GM08714 (cell line): ENCODE measurements around the gene TAS2R10.

Experiments
- H3K4me3 ChIP-seq: fragments of 200-500 bp; sonication (Bioruptor generic); 2 replicates; pipeline ENCODE4 v1.5.1; 2014; ENCODE audit warnings: mild to moderate bottlenecking, low read length, inconsistent platforms
- ZNF274 ChIP-seq: IDR thresholded peaks from 2 replicates; pipeline ENCODE4 v1.6.1; 2012; ENCODE audit warnings: mild to moderate bottlenecking, low read depth, low read length

The TAS2R10 gene, protein sequence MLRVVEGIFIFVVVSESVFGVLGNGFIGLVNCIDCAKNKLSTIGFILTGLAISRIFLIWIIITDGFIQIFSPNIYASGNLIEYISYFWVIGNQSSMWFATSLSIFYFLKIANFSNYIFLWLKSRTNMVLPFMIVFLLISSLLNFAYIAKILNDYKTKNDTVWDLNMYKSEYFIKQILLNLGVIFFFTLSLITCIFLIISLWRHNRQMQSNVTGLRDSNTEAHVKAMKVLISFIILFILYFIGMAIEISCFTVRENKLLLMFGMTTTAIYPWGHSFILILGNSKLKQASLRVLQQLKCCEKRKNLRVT

DNA sequence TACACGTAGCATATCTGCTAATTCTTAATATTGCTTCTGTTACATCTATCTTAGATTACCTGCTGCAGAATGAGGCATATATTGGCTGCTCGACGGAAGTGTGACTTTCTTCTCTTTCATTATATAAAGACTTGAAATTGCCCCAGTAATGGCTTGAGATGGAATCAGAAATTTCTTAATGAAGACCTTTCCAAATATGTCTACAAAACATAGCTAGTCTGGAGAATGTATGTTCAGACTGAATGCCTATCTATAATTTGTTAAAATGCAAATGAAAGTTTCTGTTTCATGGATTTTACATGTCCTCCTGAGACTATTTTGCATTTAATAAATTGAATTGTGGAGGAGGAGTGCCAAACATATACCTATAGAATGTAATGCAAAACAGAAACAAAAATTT is at the start of gene TAS2R10:
TSS of gene TAS2R10 (minus strand) at position 101 of the 400 bp plus-strand sequence. CDS start at position 12, 89 bp downstream.
- no peak within 1 kb of the TSS for H3K4me3 ChIP-seq
- no peak for TF ChIP-seq ZNF274

DNA sequence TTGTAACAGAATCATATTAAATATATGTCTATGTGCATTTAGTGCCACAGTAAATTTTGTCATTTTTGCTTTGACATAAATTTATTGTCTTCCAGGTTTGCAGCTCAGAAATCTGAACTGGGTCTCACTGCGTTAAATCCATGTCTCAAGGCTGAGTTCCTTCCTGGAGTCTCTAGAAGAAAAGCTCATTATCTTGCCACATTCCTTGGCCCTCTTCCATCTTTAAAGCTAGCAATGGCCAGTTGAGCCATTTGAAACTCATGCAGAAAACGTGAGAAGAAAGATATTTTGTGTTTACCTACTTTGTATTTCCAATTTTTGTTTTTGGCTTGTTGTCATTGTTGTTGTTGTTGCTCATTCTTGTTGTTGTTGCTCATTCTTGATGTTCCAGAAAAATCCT is 47.2 kb upstream of the TAS2R10 start:
- TF ChIP-seq ZNF274, result no peak
- no peak overlapping the region for H3K4me3 ChIP-seq

DNA sequence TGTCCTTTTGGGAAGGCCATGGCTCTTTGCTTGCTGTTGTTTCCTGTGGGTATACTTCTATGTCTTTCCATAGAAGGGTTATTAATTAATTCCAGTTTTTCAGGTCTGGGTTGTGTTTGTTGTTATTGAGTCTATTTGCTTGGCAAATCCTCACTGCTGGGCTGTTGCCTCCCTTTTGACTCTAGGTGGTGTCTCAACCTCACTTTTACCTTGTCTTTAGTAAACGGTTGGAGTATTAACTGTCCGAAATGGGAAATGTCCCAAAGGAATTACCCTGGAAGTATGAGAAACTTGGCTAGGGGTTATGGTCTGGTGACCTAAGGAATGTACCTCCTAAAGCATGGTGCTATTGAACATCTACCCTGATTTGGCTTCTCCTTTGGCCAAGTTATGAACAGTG is 41.2 kb upstream of the TAS2R10 start:
- TF ChIP-seq ZNF274, result no peak
- no peak overlapping the region for H3K4me3 ChIP-seq

GRCh38 chr12:10863512-10864218 is 37.5 kb upstream of the TAS2R10 start:
- no peak overlapping the region for H3K4me3 ChIP-seq
- TF ChIP-seq ZNF274, result no peak

DNA sequence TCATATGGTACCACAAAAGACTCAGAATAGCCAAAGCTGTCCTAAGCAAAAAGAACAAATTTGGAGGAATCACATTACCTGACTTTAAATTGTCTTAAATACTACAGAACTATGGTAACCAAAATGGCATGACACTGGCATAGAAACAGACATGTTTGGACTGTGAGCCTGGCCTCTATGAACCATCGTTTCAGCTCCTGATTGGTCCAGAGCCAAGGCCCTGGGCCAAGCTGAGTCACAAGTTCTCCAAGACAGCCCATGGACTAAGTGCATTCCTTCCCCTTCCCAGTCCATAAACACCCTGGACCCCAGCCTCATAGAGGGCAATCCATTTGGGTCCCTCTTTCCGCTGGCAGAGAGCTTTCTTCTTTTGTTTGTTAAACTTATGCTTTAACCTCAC is 35.2 kb upstream of the TAS2R10 start:
- no peak for TF ChIP-seq ZNF274
- no peak overlapping the region for H3K4me3 ChIP-seq

GRCh38 chr12:10855807-10856206 is 29.6 kb upstream of the TAS2R10 start:
- no peak for TF ChIP-seq ZNF274
- H3K4me3 ChIP-seq, result no peak overlapping the region

GRCh38 chr12:10853776-10854175 is 27.6 kb upstream of the TAS2R10 start:
- TF ChIP-seq ZNF274, result no peak
- H3K4me3 ChIP-seq, result no peak overlapping the region

DNA sequence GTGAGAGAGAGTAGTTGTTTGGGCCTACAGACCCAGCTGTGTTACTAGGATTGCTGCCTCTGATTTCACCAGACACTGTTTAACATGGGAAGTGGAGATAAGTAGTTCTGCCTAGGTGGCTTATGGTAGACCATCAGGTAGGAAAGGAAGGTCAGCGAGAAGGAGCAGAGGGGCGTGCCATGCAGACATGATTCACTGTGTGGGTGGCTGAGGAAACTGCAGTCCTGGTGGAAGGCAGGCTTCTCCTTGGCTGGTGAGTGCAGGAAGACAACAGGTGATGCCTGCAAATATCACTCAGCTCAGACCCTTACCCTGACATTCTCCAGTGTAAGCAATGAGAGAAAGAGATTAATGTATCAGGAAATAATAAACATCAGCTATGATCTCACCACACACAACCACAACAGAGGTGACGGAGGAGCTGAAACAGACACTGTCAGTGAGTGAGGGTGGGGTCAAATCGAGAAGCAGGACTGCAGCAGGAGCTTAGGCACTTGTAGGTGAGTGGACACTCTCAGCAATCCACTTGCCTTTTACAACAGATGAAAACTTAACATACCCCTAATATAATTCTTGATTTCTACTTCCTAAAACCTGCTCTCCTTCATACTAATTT is 25.2 kb upstream of the TAS2R10 start:
- no peak for TF ChIP-seq ZNF274
- no peak overlapping the region for H3K4me3 ChIP-seq

DNA sequence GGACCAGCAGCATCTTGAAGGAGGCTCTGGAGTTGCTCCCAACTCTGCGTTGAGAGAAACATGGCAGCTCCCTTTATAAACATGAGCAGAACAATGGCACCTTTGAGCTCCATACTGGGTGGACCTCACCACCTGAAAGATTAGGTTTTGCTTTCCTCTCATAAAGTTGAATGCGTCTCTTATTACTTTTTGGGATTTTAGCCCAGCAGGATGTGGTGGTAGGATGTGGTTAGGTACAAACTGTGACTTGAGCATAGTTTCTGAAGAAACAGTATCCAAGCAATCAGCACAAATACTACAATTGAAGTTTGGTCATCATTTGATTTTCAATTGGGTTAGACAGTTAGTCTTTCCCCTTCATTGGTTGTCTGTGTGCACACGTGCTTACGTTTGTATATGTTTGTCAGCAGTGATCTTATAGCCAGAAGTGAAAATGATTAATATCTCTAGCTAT is 23.3 kb upstream of the TAS2R10 start, which contains the start of gene PRR4:
TSS of gene PRR4 (minus strand) at position 51 of the 454 bp plus-strand sequence. CDS start at position 13, 38 bp downstream.
- no peak for TF ChIP-seq ZNF274
- H3K4me3 ChIP-seq, result no peak within 1 kb of the TSS

DNA sequence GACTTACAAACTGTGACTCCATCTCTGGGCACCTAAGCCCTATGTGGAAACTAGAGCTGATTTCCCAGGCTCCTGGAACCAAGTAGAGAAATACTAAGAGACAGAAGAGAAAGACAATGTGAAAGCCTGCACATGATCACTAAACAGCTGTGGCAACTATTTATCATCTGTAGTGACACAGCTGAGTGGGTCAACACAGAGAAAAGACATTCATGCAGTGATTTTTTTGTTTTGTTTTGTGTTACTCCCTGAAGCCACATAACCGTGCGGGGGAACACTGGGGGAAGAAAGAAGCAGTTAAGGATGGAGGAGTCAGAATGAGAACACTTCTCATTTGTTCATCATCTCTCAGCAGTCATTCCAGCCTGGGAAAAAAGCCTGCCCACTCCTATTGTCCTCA is 21.6 kb upstream of the TAS2R10 start:
- H3K4me3 ChIP-seq, result no peak overlapping the region
- no peak for TF ChIP-seq ZNF274

DNA sequence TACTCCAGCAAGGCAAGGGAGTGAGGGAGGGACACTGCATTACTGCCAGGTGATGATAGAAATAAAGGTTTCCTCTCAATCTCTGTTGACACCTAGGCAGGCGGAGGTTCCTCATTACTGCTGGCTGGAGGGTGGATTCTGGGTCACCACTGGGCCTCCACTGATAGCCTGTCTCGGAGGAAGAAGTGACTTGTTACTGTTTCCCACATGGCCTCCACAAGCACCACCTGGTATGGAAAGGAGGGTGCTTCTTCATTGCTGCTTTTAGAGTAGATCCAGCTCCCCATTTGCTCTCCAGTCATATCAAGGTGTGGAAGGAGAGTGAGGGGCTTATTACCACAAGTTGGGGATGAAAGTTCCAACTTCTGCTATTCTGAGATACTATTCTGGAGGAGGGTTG is 16.7 kb upstream of the TAS2R10 start:
- no peak for TF ChIP-seq ZNF274
- H3K4me3 ChIP-seq, result no peak overlapping the region

DNA sequence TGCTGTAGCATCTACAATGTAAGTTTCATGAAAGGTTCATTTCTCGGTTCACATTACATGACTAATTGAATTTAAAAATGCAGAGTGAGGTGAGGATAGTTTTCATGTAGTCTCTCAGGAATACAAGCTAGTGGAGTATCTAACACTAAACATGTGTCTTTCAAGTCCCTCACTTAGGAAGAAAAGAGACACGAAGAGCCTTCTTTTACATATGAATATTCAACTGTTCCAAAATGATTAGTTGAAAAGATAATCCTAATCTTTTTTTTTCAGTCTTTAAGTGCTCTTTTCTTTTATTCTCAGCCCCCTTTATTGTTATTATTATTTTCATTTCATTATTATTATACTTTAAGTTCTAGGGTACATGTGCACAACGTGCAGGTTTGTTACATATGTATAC is 12.3 kb upstream of the TAS2R10 start:
- H3K4me3 ChIP-seq, result no peak overlapping the region
- TF ChIP-seq ZNF274, result no peak

- TF ChIP-seq ZNF274, result no peak
- no peak overlapping the region for H3K4me3 ChIP-seq
Observed at GRCh38 chr12:10829994-10830393, 3.8 kb upstream of the TAS2R10 start.

DNA sequence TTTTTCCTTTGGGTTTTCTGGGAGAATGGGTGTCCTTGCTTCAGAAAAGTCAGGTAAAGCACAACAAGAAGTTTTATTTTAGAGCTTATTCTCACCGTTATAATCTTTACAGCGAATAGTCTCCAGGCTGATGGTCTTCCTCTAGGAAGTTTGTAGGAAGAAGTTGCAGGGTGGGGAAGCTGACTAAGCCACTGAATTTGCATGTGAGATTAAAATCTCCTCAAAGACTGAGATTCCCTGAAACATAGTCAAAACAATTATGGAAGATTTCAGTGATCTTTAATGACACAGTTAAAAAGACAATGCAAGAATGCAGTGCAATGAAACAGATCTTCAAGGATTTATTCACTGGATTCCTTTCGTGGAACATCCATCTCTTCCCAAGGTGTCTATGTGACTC is 1.2 kb downstream of the TAS2R10 start:
- no peak for TF ChIP-seq ZNF274
- no peak overlapping the region for H3K4me3 ChIP-seq
